Epithelial cell of proximal tubule (primary cell): ENCODE measurements around the gene HELZ. TPM values are rescaled to one million over a fixed set of nuclear protein-coding genes. Genes with fewer than 3 reads are reported as not detected.

Source experiments
- DNase-seq: peaks from one replicate; pipeline ENCODE4 v3.0.0-alpha.2; 2011; ENCODE audit warnings: low read depth
- H3K4me3 ChIP-seq: 2 replicates; pipeline ENCODE4 v1.5.1; 2011; ENCODE audit warnings: low read depth, mild to moderate bottlenecking, low read length
- total RNA-seq: library from RNA; depleted of rRNA; stranded (reverse); fragments of >200 nt; gene quantifications from 2 replicates; pipeline ENCODE4 v1.2.3, GENCODE V29; 2015
- TF ChIP-seq, protein P1 (sequence below): conservative IDR thresholded peaks from 2 replicates; pipeline ENCODE4 v1.5.1; 2012; ENCODE audit warnings: low read depth, mild to moderate bottlenecking, low read length

Gene HELZ
- total RNA-seq, 1 donor from 2014 or later, result 31.1 TPM

DNA sequence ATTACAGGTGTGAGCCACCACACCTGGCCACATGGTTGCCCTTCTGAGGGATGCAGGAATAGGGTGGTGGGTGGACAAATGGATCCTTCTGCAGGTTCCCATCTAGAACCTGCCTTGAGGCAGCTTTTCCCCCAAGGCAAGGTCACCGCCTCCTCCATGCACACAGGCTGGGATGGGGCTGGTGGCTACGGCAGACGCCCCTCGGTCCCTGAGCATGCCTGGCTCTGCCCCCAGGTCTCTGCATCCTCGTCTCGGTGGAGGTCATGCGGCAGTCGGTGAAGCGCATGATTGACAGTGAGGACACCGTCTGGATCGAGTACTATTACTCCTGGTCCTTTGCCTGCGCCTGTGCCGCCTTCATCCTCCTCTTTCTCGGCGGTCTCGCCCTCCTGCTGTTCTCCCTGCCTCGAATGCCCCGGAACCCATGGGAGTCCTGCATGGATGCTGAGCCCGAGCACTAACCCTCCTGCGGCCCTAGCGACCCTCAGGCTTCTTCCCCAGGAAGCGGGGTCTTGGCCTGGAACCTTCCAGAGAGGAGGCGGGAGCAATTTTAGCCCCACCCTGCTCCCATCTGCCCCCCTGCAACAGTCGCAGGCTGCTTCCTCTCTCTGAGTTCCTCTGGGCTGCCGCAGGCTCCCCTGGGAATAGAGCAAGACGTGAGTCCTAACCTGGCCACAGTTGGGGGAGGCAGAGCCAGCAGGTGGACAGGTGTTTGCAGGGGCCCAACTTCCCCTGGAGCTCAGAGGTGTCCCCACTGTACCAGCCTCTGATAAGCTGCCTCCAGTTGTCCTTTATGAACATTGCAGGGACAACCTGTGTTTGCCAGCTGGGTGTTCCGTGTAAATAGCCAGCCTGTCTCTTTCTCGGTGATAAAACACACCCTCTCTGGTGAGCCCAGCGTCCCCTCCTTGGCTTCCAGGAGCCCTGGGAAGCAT, 188.9 kb downstream of the HELZ start:
- H3K4me3 ChIP-seq, result no peak overlapping the region
- TF ChIP-seq, protein P1, sequence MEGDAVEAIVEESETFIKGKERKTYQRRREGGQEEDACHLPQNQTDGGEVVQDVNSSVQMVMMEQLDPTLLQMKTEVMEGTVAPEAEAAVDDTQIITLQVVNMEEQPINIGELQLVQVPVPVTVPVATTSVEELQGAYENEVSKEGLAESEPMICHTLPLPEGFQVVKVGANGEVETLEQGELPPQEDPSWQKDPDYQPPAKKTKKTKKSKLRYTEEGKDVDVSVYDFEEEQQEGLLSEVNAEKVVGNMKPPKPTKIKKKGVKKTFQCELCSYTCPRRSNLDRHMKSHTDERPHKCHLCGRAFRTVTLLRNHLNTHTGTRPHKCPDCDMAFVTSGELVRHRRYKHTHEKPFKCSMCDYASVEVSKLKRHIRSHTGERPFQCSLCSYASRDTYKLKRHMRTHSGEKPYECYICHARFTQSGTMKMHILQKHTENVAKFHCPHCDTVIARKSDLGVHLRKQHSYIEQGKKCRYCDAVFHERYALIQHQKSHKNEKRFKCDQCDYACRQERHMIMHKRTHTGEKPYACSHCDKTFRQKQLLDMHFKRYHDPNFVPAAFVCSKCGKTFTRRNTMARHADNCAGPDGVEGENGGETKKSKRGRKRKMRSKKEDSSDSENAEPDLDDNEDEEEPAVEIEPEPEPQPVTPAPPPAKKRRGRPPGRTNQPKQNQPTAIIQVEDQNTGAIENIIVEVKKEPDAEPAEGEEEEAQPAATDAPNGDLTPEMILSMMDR, result no peak
- no peak for DNase-seq

DNA sequence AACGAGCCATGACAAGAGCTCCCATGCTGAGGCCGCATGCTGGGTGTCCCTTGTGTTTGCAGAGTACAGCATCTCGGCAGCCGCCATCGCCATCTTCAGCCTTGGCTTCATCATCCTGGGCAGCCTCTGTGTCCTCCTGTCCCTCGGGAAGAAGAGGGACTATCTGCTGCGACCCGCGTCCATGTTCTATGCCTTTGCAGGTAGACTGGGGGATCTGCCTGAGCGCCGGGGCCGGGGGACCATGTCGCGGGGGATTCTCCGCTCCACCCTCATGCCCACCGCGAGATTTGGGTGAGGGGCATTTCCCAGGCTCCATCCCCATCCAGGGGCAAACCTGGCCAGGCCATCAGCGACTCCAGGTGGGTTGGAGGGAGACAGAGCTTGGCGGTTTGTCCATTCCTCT, 190.0 kb downstream of the HELZ start:
- H3K4me3 ChIP-seq, result no peak overlapping the region
- no peak for DNase-seq
- TF ChIP-seq, protein P1, result no peak

DNA sequence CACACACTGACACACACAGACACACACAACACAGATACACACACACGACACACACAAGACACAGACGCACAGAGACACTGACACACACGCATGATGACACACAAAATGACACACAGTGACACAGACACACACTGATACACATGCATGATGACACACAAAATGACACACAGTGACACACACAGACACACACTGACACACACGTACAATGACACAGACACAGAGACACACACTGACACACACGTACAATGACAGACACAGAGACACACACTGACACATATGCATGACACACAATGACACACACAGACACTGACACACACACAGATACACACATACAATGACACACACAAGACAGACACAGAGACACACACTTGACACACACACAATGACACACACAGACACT, 190.4 kb downstream of the HELZ start:
- DNase-seq, result no peak
- no peak overlapping the region for H3K4me3 ChIP-seq
- TF ChIP-seq, protein P1, result no peak

DNA sequence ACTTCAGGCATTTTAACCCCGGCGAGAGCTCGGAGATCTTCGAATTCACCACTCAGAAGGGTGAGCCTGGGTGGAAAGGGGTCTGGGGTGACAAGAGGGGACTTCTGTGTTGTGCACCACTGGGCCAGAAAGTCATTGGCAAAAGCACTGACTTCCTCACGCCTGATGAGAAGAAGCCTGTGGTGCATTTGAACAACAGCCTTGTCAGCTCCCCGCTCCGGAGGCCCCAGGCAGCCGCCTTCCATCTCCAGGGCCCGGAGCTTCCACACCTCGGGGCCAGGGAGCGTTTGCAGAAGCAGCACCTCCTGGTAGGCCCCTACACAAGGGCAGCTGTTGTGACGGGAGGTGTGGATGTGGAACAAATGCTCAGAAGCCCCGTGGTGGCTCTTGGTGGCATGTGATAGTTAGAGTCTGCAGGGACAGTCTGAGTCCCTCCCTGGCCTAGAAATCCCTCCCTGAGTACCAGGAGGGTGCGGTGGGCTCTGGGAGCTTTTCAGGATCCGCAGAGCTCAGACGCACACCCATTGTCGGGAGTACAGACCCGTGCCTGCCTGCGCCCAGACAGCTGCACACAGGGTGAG, 190.9 kb downstream of the HELZ start:
- DNase-seq, result no peak
- TF ChIP-seq, protein P1, result no peak
- H3K4me3 ChIP-seq, result no peak overlapping the region

DNA sequence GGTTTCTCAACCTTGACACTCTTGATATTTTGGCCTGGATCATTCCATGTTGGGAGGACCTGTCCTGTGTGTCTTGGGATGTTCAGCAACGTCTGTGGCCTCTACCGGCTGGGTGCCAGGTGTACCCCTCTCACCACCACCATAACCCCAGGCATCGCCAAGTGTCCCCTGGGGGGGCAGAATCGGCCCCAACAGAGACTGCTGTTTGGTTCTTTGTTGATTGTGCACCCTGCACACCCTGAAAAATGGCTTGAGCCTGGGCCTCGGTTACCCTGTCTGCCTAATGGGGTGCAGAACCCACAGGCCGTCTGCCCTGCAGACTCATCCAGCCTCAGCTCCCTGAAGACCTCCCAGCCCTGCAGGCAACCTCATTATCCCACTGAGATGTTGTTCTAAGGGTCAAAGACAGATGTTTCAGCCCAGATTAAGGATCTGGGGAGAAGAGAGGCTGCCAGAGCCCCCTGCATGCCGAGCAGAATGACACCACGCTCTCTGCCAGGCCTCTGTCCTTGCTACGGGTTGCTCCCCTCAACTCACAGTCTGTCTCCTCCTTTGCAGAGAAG, 191.5 kb downstream of the HELZ start:
- DNase-seq, result no peak
- TF ChIP-seq, protein P1, result no peak
- no peak overlapping the region for H3K4me3 ChIP-seq

DNA sequence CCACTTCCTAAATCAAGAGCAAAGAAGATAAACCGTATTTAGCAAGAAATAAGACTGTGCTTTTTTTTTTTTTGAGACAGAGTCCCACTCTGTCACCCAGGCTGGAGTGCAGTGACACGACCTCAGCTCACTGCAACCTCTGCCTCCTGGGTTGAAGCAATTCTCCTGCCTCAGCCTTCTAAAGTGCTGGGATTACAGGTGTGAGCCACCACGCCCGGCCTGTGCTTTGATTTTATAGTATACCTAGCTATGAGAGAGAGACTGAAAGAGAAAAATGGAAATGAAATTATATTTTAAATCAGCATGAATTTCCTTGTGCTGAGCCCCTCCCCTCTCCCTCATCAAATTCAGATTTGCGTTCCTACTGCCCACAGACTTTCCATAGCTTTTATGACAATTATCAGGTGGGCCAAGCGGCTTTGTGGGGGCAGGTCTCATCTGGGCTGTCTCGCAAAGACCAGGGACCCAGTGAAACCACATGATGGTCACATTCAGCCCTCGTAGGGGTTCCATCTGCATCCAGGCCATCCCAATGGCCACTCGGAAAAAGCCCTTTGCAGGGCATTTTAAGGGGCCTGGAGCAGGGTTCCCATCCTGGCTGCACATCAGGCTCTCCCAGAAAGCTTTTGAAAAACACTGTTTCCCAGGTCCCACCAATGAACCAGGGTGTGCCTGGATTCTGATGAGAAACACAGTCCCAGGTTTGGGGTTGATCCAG, 192.1 kb downstream of the HELZ start:
- TF ChIP-seq, protein P1, result no peak
- H3K4me3 ChIP-seq, result no peak overlapping the region
- no peak for DNase-seq
